ENCODE data around the gene C1QB.
"Not testable (repeated sequence)": the region's sequence is repeated elsewhere in the genome, so short reads cannot be mapped to it uniquely, and the experiment has no call there.

C1QB gene

GRCh38 chr1:22662318-22662717 is 9.3 kb downstream of the C1QB start:
- DNase-seq (ENCODE audit: low read depth in 2 of 2), result no peak

- no peak for DNase-seq (ENCODE audit: low read depth in 2 of 2)
Measured at GRCh38 chr1:22662986-22663408, 10.0 kb downstream of the C1QB start.

GRCh38 chr1:22665752-22666151 is 12.7 kb downstream of the C1QB start:
- DNase-seq (ENCODE audit: low read depth in 2 of 2), result no peak

GRCh38 chr1:22666412-22666811 is 13.4 kb downstream of the C1QB start:
- DNase-seq (ENCODE audit: low read depth in 2 of 2), result no peak

- DNase-seq (ENCODE audit: low read depth in 2 of 2), result not testable (repeated sequence)
Measured at GRCh38 chr1:22668840-22669239, 15.8 kb downstream of the C1QB start.

- no peak for DNase-seq (ENCODE audit: low read depth in 2 of 2)
Measured at GRCh38 chr1:22670352-22670975, 17.4 kb downstream of the C1QB start.

GRCh38 chr1:22671999-22672398 is 19.0 kb downstream of the C1QB start:
- DNase-seq (ENCODE audit: low read depth in 2 of 2), result no peak

GRCh38 chr1:22673486-22674409 is 20.7 kb downstream of the C1QB start:
- DNase-seq (ENCODE audit: low read depth in 2 of 2), result peak in 1 of 2 experiments; percentile 17

GRCh38 chr1:22674410-22674749 is 21.3 kb downstream of the C1QB start:
- no peak for DNase-seq (ENCODE audit: low read depth in 2 of 2)

GRCh38 chr1:22676151-22676550 is 23.1 kb downstream of the C1QB start:
- not testable (repeated sequence) for DNase-seq (ENCODE audit: low read depth in 2 of 2)

- no peak for DNase-seq (ENCODE audit: low read depth in 2 of 2)
Measured at GRCh38 chr1:22676916-22677583, 24.0 kb downstream of the C1QB start.

GRCh38 chr1:22677931-22678896 is 25.2 kb downstream of the C1QB start:
- DNase-seq (ENCODE audit: low read depth in 2 of 2), result no peak

GRCh38 chr1:22680726-22681125 is 27.7 kb downstream of the C1QB start:
- no peak for DNase-seq (ENCODE audit: low read depth in 2 of 2)

GRCh38 chr1:22681556-22682276 is 28.7 kb downstream of the C1QB start:
- DNase-seq (ENCODE audit: low read depth in 2 of 2), result no peak

GRCh38 chr1:22683547-22683946 is 30.5 kb downstream of the C1QB start:
- DNase-seq (ENCODE audit: low read depth in 2 of 2), result no peak

GRCh38 chr1:22685591-22686059 is 32.6 kb downstream of the C1QB start:
- DNase-seq (ENCODE audit: low read depth in 2 of 2), result no peak

- no peak for DNase-seq (ENCODE audit: low read depth in 2 of 2)
Measured at GRCh38 chr1:22687191-22687590, 34.2 kb downstream of the C1QB start.

- no peak for DNase-seq (ENCODE audit: low read depth in 2 of 2)
Measured at GRCh38 chr1:22688466-22688865, 35.4 kb downstream of the C1QB start.

- no peak for DNase-seq (ENCODE audit: low read depth in 2 of 2)
Measured at GRCh38 chr1:22689505-22689904, 36.5 kb downstream of the C1QB start.

GRCh38 chr1:22691031-22691753 is 38.2 kb downstream of the C1QB start:
- no peak for DNase-seq (ENCODE audit: low read depth in 2 of 2)

Measured in stimulated activated CD4-positive, alpha-beta T cell treated with anti-CD3 and anti-CD28 coated beads, Interleukin-12 subunit alpha, Interleukin-12 subunit beta, amount 100 ng/mL, for 24 hours (primary cell).